ENCODE data around the gene FRA10AC1. TPM values are rescaled to one million over a fixed set of nuclear protein-coding genes. Genes with fewer than 3 reads are reported as not detected.

FRA10AC1 gene
- total and polyA plus RNA-seq, 10 of the 15 experiments (the other 5 are each of a cell fraction or from before 2014, with no cell fraction given), result 5.3 to 18.1 (median 9.9) TPM

GRCh38 chr10:93715345-93715744, 13.0 kb upstream of the FRA10AC1 start (continued):
- TF ChIP-seq EGR1 (IDR thresholded peaks at IDR 0.05; ENCODE audit: borderline replicate concordance in 1 of 2, low read depth in 2 of 2, low read length in 2 of 2), result no peak
- peak; percentile 84 for TF ChIP-seq PAX5 (IDR thresholded peaks at IDR 0.05; ENCODE audit: borderline replicate concordance, low read depth, low read length)
- TF ChIP-seq ZZZ3 (IDR thresholded peaks at IDR 0.05; ENCODE audit: control insufficient read depth, insufficient read length, low read depth), result no peak
- TF ChIP-seq CHD2 (IDR thresholded peaks at IDR 0.05; ENCODE audit: borderline replicate concordance, low read depth, low read length), result peak; percentile 56; the same call in 1 of the 2 replicates
- peak; percentile 66 for TF ChIP-seq E2F8 (IDR thresholded peaks at IDR 0.05; ENCODE audit: low read depth, partially characterized antibody)
- no peak for TF ChIP-seq BCL3 (IDR thresholded peaks at IDR 0.05; ENCODE audit: borderline replicate concordance, insufficient read depth, low read depth, low read length, poor library complexity, severe bottlenecking)
- no peak for TF ChIP-seq SP1 (IDR thresholded peaks at IDR 0.05; ENCODE audit: low read depth, low read length)
- TF ChIP-seq ELK1 (IDR thresholded peaks at IDR 0.05; ENCODE audit: low read depth, low read length), result no peak
- peak; percentile 46 for TF ChIP-seq RELA (IDR thresholded peaks at IDR 0.05; ENCODE audit: borderline replicate concordance, partially characterized antibody)
- TF ChIP-seq MAX (IDR thresholded peaks at IDR 0.05; ENCODE audit: low read depth, low read length), result no peak
- no peak for TF ChIP-seq E2F4 (IDR thresholded peaks at IDR 0.05; ENCODE audit: low read depth, low read length)
- TF ChIP-seq MEF2A (IDR thresholded peaks at IDR 0.05; ENCODE audit: insufficient read depth, low read depth, low read length), result 0 out of 2 replicates have a peak, but pooled peaks have one; percentile 23
- TF ChIP-seq LARP7 (IDR thresholded peaks at IDR 0.05), result no peak
- TF ChIP-seq ATF7 (IDR thresholded peaks at IDR 0.05; ENCODE audit: low read depth), result peak; percentile 91
- no peak for TF ChIP-seq TCF3 (IDR thresholded peaks at IDR 0.05; ENCODE audit: borderline replicate concordance, insufficient read depth, low read depth, low read length)
- TF ChIP-seq EP300 (IDR thresholded peaks at IDR 0.05; ENCODE audit: borderline replicate concordance in 1 of 2, control insufficient read depth in 1 of 2, low read depth in 2 of 2, low read length in 2 of 2), result peak; percentile 77 to 96; a peak in 3 of 4 replicates
- TF ChIP-seq IKZF2 (IDR thresholded peaks at IDR 0.05), result peak; percentile 91 to 94
- TF ChIP-seq ZBTB33 (IDR thresholded peaks at IDR 0.05), result no peak
- no peak; the same call in 1 of the 2 replicates for TF ChIP-seq SMC3 (IDR thresholded peaks at IDR 0.05; ENCODE audit: borderline replicate concordance, low read length)
